ENCODE data around the gene USP49. TPM values are rescaled to one million over a fixed set of nuclear protein-coding genes. Genes with fewer than 3 reads are reported as not detected.

The USP49 gene
- total RNA-seq, 5 donors from 2014 or later (not counting 1 experiment from before 2014, with no cell fraction given) = 2.5 to 5.2 (median 3.3) TPM

- Histone ChIP-seq H3K36me3 (ENCODE audit: control insufficient read depth in 2 of 2, extremely low read depth in 1 of 2, insufficient read depth in 1 of 2, low read length in 1 of 2) (no peaks in the 10 kb centered on the region), H3K9me3 (no peaks in the 10 kb centered on the region), H3K4me3 (ENCODE audit: control insufficient read depth in 1 of 2, extremely low read depth in 1 of 2, low read length in 1 of 2) (no peak overlapping the region), H3K27ac (ENCODE audit: low read length) (no peak overlapping the region), H3K27me3 (replicated peaks in 1 of 2; ENCODE audit: control insufficient read depth in 2 of 2, extremely low read depth in 1 of 2, insufficient read depth in 2 of 2, low read length in 1 of 2) (no peaks in the 10 kb centered on the region), H3K4me1 (ENCODE audit: control insufficient read depth in 1 of 2, extremely low read depth in 1 of 2, insufficient read depth in 2 of 2, low read length in 2 of 2) (no peaks in the 10 kb centered on the region)
- 0% methylated on average over 1 of the region's 1 CpG for WGBS (ENCODE audit: insufficient coverage)
- peak; percentile 51 to 66 (median 65) for ATAC-seq (replicated peaks in 1 of 4)
- H3K4me3 Mint-ChIP-seq = no peak overlapping the region
- H3K27me3 Mint-ChIP-seq = no peaks in the 10 kb centered on the region
- H3K27ac Mint-ChIP-seq = no peak overlapping the region
- POLR2A ChIA-PET = no interaction called here
- peak in 30 of 35 experiments; percentile 4 to 76 (median 31) for DNase-seq
- no peaks in the 10 kb centered on the region for H3K9me3 Mint-ChIP-seq
- H3K36me3 Mint-ChIP-seq = no peaks in the 10 kb centered on the region
- CTCF ChIA-PET = interaction anchor here (0.7 to 1.6 kb wide), 9 partner anchors 74 to 807 kb away, joined by 3 to 6 read pairs (median 3); partner anchors contain the start of genes BYSL (in 1 of the 2) and MED20 (in 1 of the 2)
- H3K4me1 Mint-ChIP-seq = peaks cover 5 to 8% (median 5%) of the 10 kb centered on the region in 3 donors
Observed at GRCh38 chr6:41846666-41847237, 48.4 kb downstream of the USP49 start.

DNA sequence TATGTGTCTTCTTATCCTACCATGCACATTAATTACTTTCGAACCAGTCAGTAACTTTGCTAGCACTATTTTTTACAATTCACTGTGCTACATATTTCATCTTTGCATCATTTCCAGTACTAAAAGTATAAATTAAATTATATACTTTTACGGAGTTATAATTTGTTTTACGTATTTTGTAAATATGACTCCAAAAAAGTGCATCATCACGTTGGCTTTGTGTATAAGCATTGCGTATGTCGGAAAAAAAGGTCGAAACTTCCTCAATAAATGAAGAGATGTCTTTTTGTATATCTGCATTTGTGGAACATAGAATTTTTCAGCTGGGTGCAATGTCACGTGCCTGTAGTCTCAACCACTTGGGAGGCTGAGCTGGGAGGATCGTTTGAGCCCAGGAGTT is 52.0 kb downstream of the USP49 start:
- Mint-ChIP-seq H3K9me3 (no peaks in the 10 kb centered on the region), H3K27ac (no peak overlapping the region), H3K27me3 (no peaks in the 10 kb centered on the region), H3K36me3 (peaks cover 4% of the 10 kb centered on the region), H3K4me3 (no peak overlapping the region), H3K4me1 (peaks cover 5 to 8% (median 5%) of the 10 kb centered on the region in 3 donors)
- CTCF ChIA-PET = no interaction called here
- H3K9me3 ChIP-seq = no peaks in the 10 kb centered on the region
- POLR2A ChIA-PET = interaction anchor here in 1 of 2 donors (0.7 kb wide), 1 partner anchor 13 kb away, joined by 3 read pairs; no protein-coding TSS in a partner anchor
- DNase-seq = no peak
- H3K27me3 ChIP-seq (replicated peaks in 1 of 2; ENCODE audit: control insufficient read depth in 2 of 2, extremely low read depth in 1 of 2, insufficient read depth in 2 of 2, low read length in 1 of 2) = no peaks in the 10 kb centered on the region
- H3K27ac ChIP-seq (ENCODE audit: low read length) = no peak overlapping the region
- H3K4me1 ChIP-seq (ENCODE audit: control insufficient read depth in 1 of 2, extremely low read depth in 1 of 2, insufficient read depth in 2 of 2, low read length in 2 of 2) = no peaks in the 10 kb centered on the region
- H3K36me3 ChIP-seq (ENCODE audit: control insufficient read depth in 2 of 2, extremely low read depth in 1 of 2, insufficient read depth in 1 of 2, low read length in 1 of 2) = no peaks in the 10 kb centered on the region
- no peak overlapping the region for H3K4me3 ChIP-seq (ENCODE audit: control insufficient read depth in 1 of 2, extremely low read depth in 1 of 2, low read length in 1 of 2)
- 97% methylated on average over 3 of the region's 9 CpGs for WGBS (ENCODE audit: insufficient coverage)
- no peak for ATAC-seq (replicated peaks in 1 of 4)

DNA sequence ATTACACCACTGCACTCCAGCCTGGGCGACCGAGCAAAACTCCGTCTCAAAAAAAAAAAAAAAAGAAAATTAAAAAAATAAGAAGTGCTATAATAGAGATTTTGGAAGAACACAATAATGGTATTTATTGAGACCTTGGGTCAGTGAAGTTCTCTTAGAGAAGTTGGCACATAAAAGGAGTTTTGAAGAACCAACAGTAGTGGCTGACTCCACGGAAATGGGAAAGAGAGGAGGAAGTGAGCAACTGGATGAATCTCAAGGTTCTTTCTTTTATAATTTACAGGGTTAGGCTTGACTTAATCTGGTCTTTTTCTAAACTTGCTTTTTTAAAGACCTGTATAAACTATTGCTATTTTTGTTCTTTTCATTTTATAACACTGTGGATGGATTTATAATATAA is 54.8 kb downstream of the USP49 start:
- ChIA-PET CTCF (no interaction called here), POLR2A (interaction anchor here in 1 of 2 donors (0.6 kb wide), 1 partner anchor 30 kb away, joined by 3 read pairs; no protein-coding TSS in a partner anchor)
- Mint-ChIP-seq H3K4me1 (peaks cover 3 to 13% (median 3%) of the 10 kb centered on the region in 3 donors), H3K27me3 (no peaks in the 10 kb centered on the region), H3K36me3 (peaks cover 4% of the 10 kb centered on the region), H3K27ac (no peak overlapping the region), H3K9me3 (no peaks in the 10 kb centered on the region), H3K4me3 (no peak overlapping the region)
- H3K27ac ChIP-seq (ENCODE audit: low read length) = no peak overlapping the region
- DNase-seq (no peak), ATAC-seq (replicated peaks in 1 of 4) (no peak)
- H3K4me1 ChIP-seq (ENCODE audit: control insufficient read depth in 1 of 2, extremely low read depth in 1 of 2, insufficient read depth in 2 of 2, low read length in 2 of 2) = no peaks in the 10 kb centered on the region
- 100% methylated on average over 3 of the region's 4 CpGs for WGBS (ENCODE audit: insufficient coverage)
- no peak overlapping the region for H3K4me3 ChIP-seq (ENCODE audit: control insufficient read depth in 1 of 2, extremely low read depth in 1 of 2, low read length in 1 of 2)
- H3K36me3 ChIP-seq (ENCODE audit: control insufficient read depth in 2 of 2, extremely low read depth in 1 of 2, insufficient read depth in 1 of 2, low read length in 1 of 2) = no peaks in the 10 kb centered on the region
- no peaks in the 10 kb centered on the region for H3K27me3 ChIP-seq (replicated peaks in 1 of 2; ENCODE audit: control insufficient read depth in 2 of 2, extremely low read depth in 1 of 2, insufficient read depth in 2 of 2, low read length in 1 of 2)
- H3K9me3 ChIP-seq = no peaks in the 10 kb centered on the region

GRCh38 chr6:41836660-41837052 is 58.5 kb downstream of the USP49 start:
- Histone ChIP-seq H3K9me3 (no peaks in the 10 kb centered on the region), H3K27ac (ENCODE audit: low read length) (no peak overlapping the region), H3K4me3 (ENCODE audit: control insufficient read depth in 1 of 2, extremely low read depth in 1 of 2, low read length in 1 of 2) (no peak overlapping the region), H3K4me1 (ENCODE audit: control insufficient read depth in 1 of 2, extremely low read depth in 1 of 2, insufficient read depth in 2 of 2, low read length in 2 of 2) (no peaks in the 10 kb centered on the region), H3K27me3 (replicated peaks in 1 of 2; ENCODE audit: control insufficient read depth in 2 of 2, extremely low read depth in 1 of 2, insufficient read depth in 2 of 2, low read length in 1 of 2) (no peaks in the 10 kb centered on the region), H3K36me3 (ENCODE audit: control insufficient read depth in 2 of 2, extremely low read depth in 1 of 2, insufficient read depth in 1 of 2, low read length in 1 of 2) (no peaks in the 10 kb centered on the region)
- H3K9me3 Mint-ChIP-seq = no peaks in the 10 kb centered on the region
- ATAC-seq (replicated peaks in 1 of 4) = no peak
- no peak overlapping the region for H3K4me3 Mint-ChIP-seq
- H3K27me3 Mint-ChIP-seq = no peaks in the 10 kb centered on the region
- POLR2A ChIA-PET = interaction anchor here in 1 of 2 donors (0.8 kb wide), 1 partner anchor 186 kb away, joined by 4 read pairs; no protein-coding TSS in a partner anchor
- CTCF ChIA-PET = no interaction called here
- peaks cover 4% of the 10 kb centered on the region for H3K36me3 Mint-ChIP-seq
- peaks cover 3 to 13% (median 3%) of the 10 kb centered on the region in 3 donors for H3K4me1 Mint-ChIP-seq
- H3K27ac Mint-ChIP-seq = no peak overlapping the region
- no CpG with 5 or more reads among the region's 2 CpGs for WGBS (ENCODE audit: insufficient coverage)
- no peak for DNase-seq

DNA sequence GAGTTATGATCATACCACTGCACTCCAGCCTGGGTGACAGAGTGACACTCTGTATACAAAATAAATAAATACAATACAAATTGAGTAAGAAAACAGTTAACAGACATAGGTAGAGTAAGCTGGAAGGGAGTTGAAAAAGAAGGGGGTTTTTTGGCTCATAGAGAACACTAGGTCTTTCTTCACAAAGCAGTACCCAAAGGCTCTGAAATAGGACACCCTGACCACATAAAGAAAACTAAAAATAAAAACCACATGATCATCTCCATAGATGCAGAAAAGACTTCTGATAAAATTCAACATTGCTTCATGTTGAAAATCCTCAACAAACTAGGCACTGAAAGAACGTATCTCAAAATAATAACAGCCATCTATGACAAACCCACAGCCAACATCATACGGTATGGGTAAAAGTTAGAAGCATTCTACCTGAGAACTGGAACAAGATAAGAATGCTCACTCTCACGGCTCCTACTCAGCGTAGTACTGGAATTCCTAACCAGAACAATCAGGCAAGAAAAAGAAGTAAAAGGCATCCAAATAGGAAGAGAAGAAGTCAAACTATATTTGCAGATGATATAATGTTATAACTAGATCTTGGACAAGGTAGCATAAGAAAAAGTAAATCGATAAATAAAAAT is 59.0 kb downstream of the USP49 start:
- WGBS (ENCODE audit: insufficient coverage) = no CpG with 5 or more reads among the region's 5 CpGs
- H3K4me3 Mint-ChIP-seq = no peak overlapping the region
- H3K36me3 Mint-ChIP-seq = peaks cover 4% of the 10 kb centered on the region
- Histone ChIP-seq H3K9me3 (no peaks in the 10 kb centered on the region), H3K27ac (ENCODE audit: low read length) (no peak overlapping the region), H3K36me3 (ENCODE audit: control insufficient read depth in 2 of 2, extremely low read depth in 1 of 2, insufficient read depth in 1 of 2, low read length in 1 of 2) (no peaks in the 10 kb centered on the region), H3K4me1 (ENCODE audit: control insufficient read depth in 1 of 2, extremely low read depth in 1 of 2, insufficient read depth in 2 of 2, low read length in 2 of 2) (no peaks in the 10 kb centered on the region), H3K27me3 (replicated peaks in 1 of 2; ENCODE audit: control insufficient read depth in 2 of 2, extremely low read depth in 1 of 2, insufficient read depth in 2 of 2, low read length in 1 of 2) (no peaks in the 10 kb centered on the region), H3K4me3 (ENCODE audit: control insufficient read depth in 1 of 2, extremely low read depth in 1 of 2, low read length in 1 of 2) (no peak overlapping the region)
- H3K9me3 Mint-ChIP-seq = no peaks in the 10 kb centered on the region
- no peak overlapping the region for H3K27ac Mint-ChIP-seq
- H3K4me1 Mint-ChIP-seq = peaks cover 3 to 13% (median 3%) of the 10 kb centered on the region in 3 donors
- peak in 1 of 4 experiments; percentile 31 for ATAC-seq (replicated peaks in 1 of 4)
- H3K27me3 Mint-ChIP-seq = no peaks in the 10 kb centered on the region
- CTCF ChIA-PET = interaction anchor here in 1 of 2 donors (0.6 kb wide), 1 partner anchor 294 kb away, joined by 3 read pairs; no protein-coding TSS in a partner anchor
- no peak for DNase-seq
- POLR2A ChIA-PET = no interaction called here

- POLR2A ChIA-PET = interaction anchor here in 1 of 2 donors (0.5 to 0.9 kb wide), 2 partner anchors 10 to 1173 kb away, joined by 4 to 6 read pairs; no protein-coding TSS in a partner anchor
- H3K27me3 Mint-ChIP-seq = no peaks in the 10 kb centered on the region
- WGBS (ENCODE audit: insufficient coverage) = no CpG with 5 or more reads among the region's 3 CpGs
- H3K4me1 ChIP-seq (ENCODE audit: control insufficient read depth in 1 of 2, extremely low read depth in 1 of 2, insufficient read depth in 2 of 2, low read length in 2 of 2) = no peaks in the 10 kb centered on the region
- H3K9me3 ChIP-seq = no peaks in the 10 kb centered on the region
- no peak overlapping the region for H3K27ac ChIP-seq (ENCODE audit: low read length)
- no peaks in the 10 kb centered on the region for H3K27me3 ChIP-seq (replicated peaks in 1 of 2; ENCODE audit: control insufficient read depth in 2 of 2, extremely low read depth in 1 of 2, insufficient read depth in 2 of 2, low read length in 1 of 2)
- H3K27ac Mint-ChIP-seq = no peak overlapping the region
- peaks cover 3 to 13% (median 3%) of the 10 kb centered on the region in 3 donors for H3K4me1 Mint-ChIP-seq
- H3K4me3 ChIP-seq (ENCODE audit: control insufficient read depth in 1 of 2, extremely low read depth in 1 of 2, low read length in 1 of 2) = no peak overlapping the region
- no peak overlapping the region for H3K4me3 Mint-ChIP-seq
- DNase-seq (no peak), ATAC-seq (replicated peaks in 1 of 4) (no peak)
- CTCF ChIA-PET = interaction anchor here in 1 of 2 donors (0.5 to 1.3 kb wide), 2 partner anchors 220 to 715 kb away, joined by 3 to 5 read pairs; no protein-coding TSS in a partner anchor
- H3K9me3 Mint-ChIP-seq = no peaks in the 10 kb centered on the region
- no peaks in the 10 kb centered on the region for H3K36me3 ChIP-seq (ENCODE audit: control insufficient read depth in 2 of 2, extremely low read depth in 1 of 2, insufficient read depth in 1 of 2, low read length in 1 of 2)
- H3K36me3 Mint-ChIP-seq = no peaks in the 10 kb centered on the region
Observed at GRCh38 chr6:41832263-41832662, 62.9 kb downstream of the USP49 start.

Measured in T-cell (primary cell).